Embryonic facial prominence (tissue), 1 donor: ENCODE data around the gene HAT1.
"Not testable (repeated sequence)": the region's sequence is repeated elsewhere in the genome, so short reads cannot be mapped to it uniquely, and the experiment has no call there.

Experiments
- DNase-seq: peaks from one replicate; pipeline ENCODE4 v3.0.0-alpha.2; 2016; ENCODE audit errors: extremely low spot score

The HAT1 gene

GRCh38 chr2:171922230-171923022 is at the start of gene HAT1:
Gene HAT1, plus strand, starts transcription at chr2:171922461. Its CDS starts 40 bp downstream, at chr2:171922501.
- peak; percentile 97 for DNase-seq

- no peak for DNase-seq
Observed at GRCh38 chr2:171874517-171874916, 47.7 kb upstream of the HAT1 start.

- no peak for DNase-seq
Observed at GRCh38 chr2:171874963-171875362, 47.3 kb upstream of the HAT1 start.

- no peak for DNase-seq
Observed at GRCh38 chr2:171878481-171878993, 43.7 kb upstream of the HAT1 start.

- DNase-seq = no peak
Observed at GRCh38 chr2:171879865-171880264, 42.4 kb upstream of the HAT1 start.

GRCh38 chr2:171880774-171881173 is 41.5 kb upstream of the HAT1 start:
- no peak for DNase-seq

- no peak for DNase-seq
Observed at GRCh38 chr2:171882089-171882769, 40.0 kb upstream of the HAT1 start.

GRCh38 chr2:171883275-171883893 is 38.9 kb upstream of the HAT1 start:
- DNase-seq = no peak

- DNase-seq = no peak
Observed at GRCh38 chr2:171889333-171889732, 32.9 kb upstream of the HAT1 start.

GRCh38 chr2:171889808-171890207 is 32.5 kb upstream of the HAT1 start:
- no peak for DNase-seq

GRCh38 chr2:171893196-171893823 is 29.0 kb upstream of the HAT1 start:
- DNase-seq = no peak

GRCh38 chr2:171893824-171894611 is 28.2 kb upstream of the HAT1 start, which contains the start of gene SLC25A12:
Gene SLC25A12, minus strand, starts transcription at chr2:171894244. Its CDS starts 30 bp downstream, at chr2:171894214.
- peak; percentile 59 for DNase-seq

GRCh38 chr2:171894612-171894947 is 27.7 kb upstream of the HAT1 start:
- no peak for DNase-seq

GRCh38 chr2:171895786-171896185 is 26.5 kb upstream of the HAT1 start:
- no peak for DNase-seq

GRCh38 chr2:171899623-171900282 is 22.5 kb upstream of the HAT1 start:
- not testable (repeated sequence) for DNase-seq

GRCh38 chr2:171902840-171903420 is 19.3 kb upstream of the HAT1 start:
- no peak for DNase-seq

- no peak for DNase-seq
Observed at GRCh38 chr2:171908235-171908634, 14.0 kb upstream of the HAT1 start.

GRCh38 chr2:171909266-171909665 is 13.0 kb upstream of the HAT1 start:
- DNase-seq = no peak

GRCh38 chr2:171910494-171910893 is 11.8 kb upstream of the HAT1 start:
- DNase-seq = no peak

GRCh38 chr2:171913517-171913916 is 8.7 kb upstream of the HAT1 start:
- no peak for DNase-seq
